Measurements from ENCODE around the gene NUP85.
"Not testable (repeated sequence)": the region's sequence is repeated elsewhere in the genome, so short reads cannot be mapped to it uniquely, and the experiment has no call there.

NUP85 gene, protein sequence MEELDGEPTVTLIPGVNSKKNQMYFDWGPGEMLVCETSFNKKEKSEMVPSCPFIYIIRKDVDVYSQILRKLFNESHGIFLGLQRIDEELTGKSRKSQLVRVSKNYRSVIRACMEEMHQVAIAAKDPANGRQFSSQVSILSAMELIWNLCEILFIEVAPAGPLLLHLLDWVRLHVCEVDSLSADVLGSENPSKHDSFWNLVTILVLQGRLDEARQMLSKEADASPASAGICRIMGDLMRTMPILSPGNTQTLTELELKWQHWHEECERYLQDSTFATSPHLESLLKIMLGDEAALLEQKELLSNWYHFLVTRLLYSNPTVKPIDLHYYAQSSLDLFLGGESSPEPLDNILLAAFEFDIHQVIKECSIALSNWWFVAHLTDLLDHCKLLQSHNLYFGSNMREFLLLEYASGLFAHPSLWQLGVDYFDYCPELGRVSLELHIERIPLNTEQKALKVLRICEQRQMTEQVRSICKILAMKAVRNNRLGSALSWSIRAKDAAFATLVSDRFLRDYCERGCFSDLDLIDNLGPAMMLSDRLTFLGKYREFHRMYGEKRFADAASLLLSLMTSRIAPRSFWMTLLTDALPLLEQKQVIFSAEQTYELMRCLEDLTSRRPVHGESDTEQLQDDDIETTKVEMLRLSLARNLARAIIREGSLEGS

DNA sequence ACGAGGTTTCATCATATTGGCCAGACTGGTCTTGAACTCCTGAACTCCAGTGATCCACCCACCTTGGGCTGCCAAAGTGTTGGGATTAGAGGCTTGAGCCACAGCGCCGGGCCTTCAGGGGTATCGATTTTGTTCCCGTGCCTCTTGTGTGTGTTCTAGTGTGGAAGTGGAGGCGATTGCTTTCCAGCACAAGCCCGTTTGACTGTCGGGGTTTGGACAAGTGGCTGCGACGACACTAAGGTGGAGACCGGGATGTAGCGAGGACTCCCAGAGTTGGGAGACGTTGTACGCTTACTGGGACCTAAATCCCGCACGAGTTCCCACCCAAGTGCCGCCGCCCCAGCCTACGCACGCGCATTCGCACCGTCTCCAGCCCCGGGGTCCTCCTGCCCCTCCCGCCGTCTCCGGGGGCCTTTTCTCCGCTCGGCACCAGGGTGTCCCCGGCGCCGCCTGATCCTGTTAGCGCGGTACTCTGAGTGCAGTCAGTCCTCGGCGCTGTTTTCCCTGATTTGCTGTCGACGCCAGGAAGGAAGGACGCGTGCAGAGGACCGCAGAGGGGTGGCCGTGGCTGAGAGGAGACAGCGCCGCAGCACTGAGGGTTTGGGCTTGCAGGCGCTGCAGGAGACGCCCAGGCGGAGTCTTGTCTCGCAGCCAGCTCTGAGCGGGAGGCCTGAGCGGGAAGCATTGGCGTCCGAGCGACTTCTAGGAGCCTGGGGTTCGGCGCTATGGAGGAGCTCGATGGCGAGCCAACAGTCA is at the start of gene NUP85:
Gene NUP85, plus strand, starts transcription at position 643 of the 756 bp plus-strand sequence. Its CDS starts 83 bp downstream, at position 726.
- peak within 1 kb of the TSS; percentile 99 for H3K4me3 ChIP-seq
- peak; percentile 82 for DNase-seq (ENCODE audit: low read depth, low spot score)

GRCh38 chr17:75158480-75158879 is 47.0 kb upstream of the NUP85 start:
- not testable (repeated sequence) for H3K9ac ChIP-seq (ENCODE audit: insufficient read length); H3K36me3 ChIP-seq (ENCODE audit: insufficient read depth, low read length); H3K4me3 ChIP-seq; H3K9me3 ChIP-seq (ENCODE audit: low read depth, low read length); DNase-seq (ENCODE audit: low read depth, low spot score); H3K27ac ChIP-seq

More for the DNA sequence above, at the start of gene NUP85:
- H3K9ac ChIP-seq (ENCODE audit: insufficient read length): peak within 1 kb of the TSS; percentile 98
- H3K36me3 ChIP-seq (ENCODE audit: insufficient read depth, low read length): peaks cover 19% of the 10 kb centered on the region
- no peaks in the 10 kb centered on the region for H3K9me3 ChIP-seq (ENCODE audit: low read depth, low read length)
- H3K27ac ChIP-seq: peak within 1 kb of the TSS; percentile 99
- peak; percentile 79 for TF ChIP-seq POLR2AphosphoS5 (IDR thresholded peaks at IDR 0.05; ENCODE audit: borderline replicate concordance, low read depth, low read length)
- TF ChIP-seq EZH2 (IDR thresholded peaks at IDR 0.05): no peak
- TF ChIP-seq FOXP2 (optimal IDR thresholded peaks at IDR 0.05; ENCODE audit: control extremely low read depth, extremely low read length, insufficient read depth): no peak

- Histone ChIP-seq H3K9ac (ENCODE audit: insufficient read length) (no peak overlapping the region), H3K4me3 (no peak overlapping the region), H3K36me3 (ENCODE audit: insufficient read depth, low read length) (peaks cover 15% of the 10 kb centered on the region), H3K27ac (no peak overlapping the region), H3K9me3 (ENCODE audit: low read depth, low read length) (no peaks in the 10 kb centered on the region)
- TF ChIP-seq POLR2AphosphoS5 (IDR thresholded peaks at IDR 0.05; ENCODE audit: borderline replicate concordance, low read depth, low read length) (no peak), EZH2 (IDR thresholded peaks at IDR 0.05) (no peak), FOXP2 (optimal IDR thresholded peaks at IDR 0.05; ENCODE audit: control extremely low read depth, extremely low read length, insufficient read depth) (no peak)
- DNase-seq (ENCODE audit: low read depth, low spot score): no peak
Observed at GRCh38 chr17:75159196-75160031, 46.1 kb upstream of the NUP85 start.

- no peak for TF ChIP-seq POLR2AphosphoS5 (IDR thresholded peaks at IDR 0.05; ENCODE audit: borderline replicate concordance, low read depth, low read length)
- TF ChIP-seq EZH2 (IDR thresholded peaks at IDR 0.05): no peak
- no peak for TF ChIP-seq FOXP2 (optimal IDR thresholded peaks at IDR 0.05; ENCODE audit: control extremely low read depth, extremely low read length, insufficient read depth)
Observed at GRCh38 chr17:75160211-75160610, 45.3 kb upstream of the NUP85 start.

DNA sequence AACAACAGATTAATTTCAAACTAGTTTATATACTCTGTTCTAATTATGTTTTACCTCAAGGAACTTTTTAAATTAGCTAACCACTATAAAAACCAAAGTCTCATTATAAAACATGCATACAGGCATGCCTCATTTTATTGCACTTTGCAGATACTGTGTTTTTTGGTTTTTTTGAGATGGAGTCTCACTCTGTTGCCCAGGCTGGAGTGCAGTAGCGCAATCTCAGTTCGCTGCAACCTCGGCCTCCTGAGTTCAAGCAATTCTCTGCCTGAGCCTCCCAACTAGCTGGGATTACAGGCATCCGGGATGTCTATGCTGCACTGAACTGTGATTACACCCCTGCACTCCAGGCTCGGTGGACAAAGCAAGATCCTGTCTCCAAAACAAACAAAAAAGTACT is 42.4 kb upstream of the NUP85 start:
- Histone ChIP-seq H3K9ac (ENCODE audit: insufficient read length) (no peak overlapping the region), H3K36me3 (ENCODE audit: insufficient read depth, low read length) (peaks cover 44% of the 10 kb centered on the region), H3K9me3 (ENCODE audit: low read depth, low read length) (no peaks in the 10 kb centered on the region), H3K4me3 (no peak overlapping the region), H3K27ac (no peak overlapping the region)
- DNase-seq (ENCODE audit: low read depth, low spot score): no peak
- TF ChIP-seq EZH2 (IDR thresholded peaks at IDR 0.05): no peak
- 0 out of 2 replicates have a peak, but pooled peaks have one; percentile 18 for TF ChIP-seq POLR2AphosphoS5 (IDR thresholded peaks at IDR 0.05; ENCODE audit: borderline replicate concordance, low read depth, low read length)

More at GRCh38 chr17:75160211-75160610, 45.3 kb upstream of the NUP85 start:
- DNase-seq (ENCODE audit: low read depth, low spot score): no peak
- H3K4me3 ChIP-seq: no peak overlapping the region
- no peak overlapping the region for H3K9ac ChIP-seq (ENCODE audit: insufficient read length)
- peaks cover 18% of the 10 kb centered on the region for H3K36me3 ChIP-seq (ENCODE audit: insufficient read depth, low read length)
- H3K27ac ChIP-seq: peak overlapping the region; percentile 22
- no peaks in the 10 kb centered on the region for H3K9me3 ChIP-seq (ENCODE audit: low read depth, low read length)

GRCh38 chr17:75164606-75165005 is 40.9 kb upstream of the NUP85 start:
- H3K36me3 ChIP-seq (ENCODE audit: insufficient read depth, low read length): peaks cover 53% of the 10 kb centered on the region
- not testable (repeated sequence) for H3K4me3 ChIP-seq; DNase-seq (ENCODE audit: low read depth, low spot score); H3K9me3 ChIP-seq (ENCODE audit: low read depth, low read length); H3K27ac ChIP-seq; H3K9ac ChIP-seq (ENCODE audit: insufficient read length)

DNA sequence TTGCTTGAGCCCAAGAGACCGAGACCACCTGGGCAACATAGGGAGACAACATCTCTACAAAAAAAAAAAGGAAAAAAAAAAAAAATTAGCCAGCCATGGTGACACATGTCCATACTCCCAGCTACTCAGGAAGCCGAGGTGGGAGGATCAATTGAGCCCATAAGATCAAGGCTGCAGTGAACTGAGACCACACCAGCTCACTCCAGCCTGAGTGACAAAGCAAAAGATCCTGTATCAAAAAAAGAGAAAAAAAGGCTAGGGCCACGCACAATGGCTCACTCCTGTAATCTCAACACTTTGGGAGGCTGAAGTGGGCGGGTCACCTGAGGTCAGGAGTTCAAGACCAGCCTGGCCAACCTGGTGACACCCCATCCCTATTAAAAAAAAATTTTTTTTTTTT is 36.5 kb upstream of the NUP85 start:
- no peak for TF ChIP-seq FOXP2 (optimal IDR thresholded peaks at IDR 0.05; ENCODE audit: control extremely low read depth, extremely low read length, insufficient read depth)
- no peak for TF ChIP-seq EZH2 (IDR thresholded peaks at IDR 0.05)
- no peak for TF ChIP-seq POLR2AphosphoS5 (IDR thresholded peaks at IDR 0.05; ENCODE audit: borderline replicate concordance, low read depth, low read length)
- Histone ChIP-seq H3K4me3 (no peak overlapping the region), H3K27ac (no peak overlapping the region), H3K36me3 (ENCODE audit: insufficient read depth, low read length) (peaks cover 85% of the 10 kb centered on the region), H3K9ac (ENCODE audit: insufficient read length) (no peak overlapping the region), H3K9me3 (ENCODE audit: low read depth, low read length) (no peaks in the 10 kb centered on the region)
- DNase-seq (ENCODE audit: low read depth, low spot score): no peak

DNA sequence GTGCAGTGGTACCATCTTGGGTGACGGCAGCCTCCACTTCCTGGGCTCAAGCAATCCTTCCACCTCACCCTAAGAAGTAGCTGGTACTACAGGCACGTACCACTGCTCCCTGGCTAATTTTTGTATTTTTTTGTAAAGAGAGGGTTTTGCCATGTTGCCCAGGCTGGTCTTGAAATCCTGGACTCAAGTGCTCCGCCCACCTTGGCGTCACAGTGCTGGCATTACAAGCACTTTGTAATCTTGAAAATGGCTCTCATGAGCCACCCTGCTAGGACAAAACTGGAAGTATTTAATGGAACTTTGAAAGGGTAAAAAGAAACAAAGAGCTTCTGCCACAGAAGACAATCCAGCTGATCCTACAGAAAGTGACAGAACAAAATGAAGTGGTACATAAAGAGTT is 32.0 kb upstream of the NUP85 start:
- H3K36me3 ChIP-seq (ENCODE audit: insufficient read depth, low read length): peaks cover 94% of the 10 kb centered on the region

More for the DNA sequence above, 32.0 kb upstream of the NUP85 start:
- Histone ChIP-seq H3K27ac (no peak overlapping the region), H3K9ac (ENCODE audit: insufficient read length) (no peak overlapping the region), H3K9me3 (ENCODE audit: low read depth, low read length) (no peaks in the 10 kb centered on the region), H3K4me3 (no peak overlapping the region)
- no peak for DNase-seq (ENCODE audit: low read depth, low spot score)
- no peak for TF ChIP-seq POLR2AphosphoS5 (IDR thresholded peaks at IDR 0.05; ENCODE audit: borderline replicate concordance, low read depth, low read length)
- no peak for TF ChIP-seq FOXP2 (optimal IDR thresholded peaks at IDR 0.05; ENCODE audit: control extremely low read depth, extremely low read length, insufficient read depth)
- no peak for TF ChIP-seq EZH2 (IDR thresholded peaks at IDR 0.05)
